ENCODE measurements around the gene PMVK.
"Not testable (repeated sequence)": the region's sequence is repeated elsewhere in the genome, so short reads cannot be mapped to it uniquely, and the experiment has no call there.

Gene PMVK

DNA sequence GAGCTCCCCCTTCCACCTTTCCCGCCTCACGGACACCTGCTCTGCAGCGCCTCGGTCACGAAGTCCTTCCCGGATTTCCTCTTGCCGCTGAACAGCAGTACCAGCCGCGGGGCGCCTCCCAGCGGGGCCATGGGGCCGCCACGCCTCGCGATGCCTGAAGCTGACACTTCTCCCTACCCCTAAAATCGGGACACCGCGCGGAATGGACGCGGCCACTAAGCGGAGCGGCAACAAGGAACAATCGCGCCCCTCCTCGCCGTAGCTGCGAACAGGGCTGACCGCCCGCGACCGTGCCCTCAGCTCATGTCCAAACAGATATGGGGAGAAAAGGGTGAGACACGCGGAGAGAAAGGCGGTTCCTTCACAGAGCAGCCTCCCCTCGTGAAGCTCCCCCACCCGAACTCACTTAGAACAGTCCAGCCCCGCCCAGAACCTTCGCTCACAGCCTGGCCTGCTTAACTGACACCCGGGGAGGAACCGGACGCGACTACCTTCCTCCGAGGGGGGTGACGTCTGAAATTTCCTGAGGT is at the start of gene PMVK:
PMVK (minus strand) TSS at position 165 of the 530 bp plus-strand sequence; CDS start at position 131, 34 bp downstream.
- Histone ChIP-seq H3K4me3 (ENCODE audit: low read length) (peak within 1 kb of the TSS; percentile 87), H3K36me3 (ENCODE audit: control insufficient read depth, insufficient read depth, low read length) (no peaks in the 10 kb centered on the region), H3K27me3 (ENCODE audit: control insufficient read depth, insufficient read depth, low read length) (no peaks in the 10 kb centered on the region), H3K4me1 (ENCODE audit: control insufficient read depth, insufficient read depth, low read length) (peaks cover 13% of the 10 kb centered on the region), H3K9ac (ENCODE audit: low read length) (peak within 1 kb of the TSS; percentile 97), H3K27ac (ENCODE audit: low read depth, low read length) (peak within 1 kb of the TSS; percentile 100)

DNA sequence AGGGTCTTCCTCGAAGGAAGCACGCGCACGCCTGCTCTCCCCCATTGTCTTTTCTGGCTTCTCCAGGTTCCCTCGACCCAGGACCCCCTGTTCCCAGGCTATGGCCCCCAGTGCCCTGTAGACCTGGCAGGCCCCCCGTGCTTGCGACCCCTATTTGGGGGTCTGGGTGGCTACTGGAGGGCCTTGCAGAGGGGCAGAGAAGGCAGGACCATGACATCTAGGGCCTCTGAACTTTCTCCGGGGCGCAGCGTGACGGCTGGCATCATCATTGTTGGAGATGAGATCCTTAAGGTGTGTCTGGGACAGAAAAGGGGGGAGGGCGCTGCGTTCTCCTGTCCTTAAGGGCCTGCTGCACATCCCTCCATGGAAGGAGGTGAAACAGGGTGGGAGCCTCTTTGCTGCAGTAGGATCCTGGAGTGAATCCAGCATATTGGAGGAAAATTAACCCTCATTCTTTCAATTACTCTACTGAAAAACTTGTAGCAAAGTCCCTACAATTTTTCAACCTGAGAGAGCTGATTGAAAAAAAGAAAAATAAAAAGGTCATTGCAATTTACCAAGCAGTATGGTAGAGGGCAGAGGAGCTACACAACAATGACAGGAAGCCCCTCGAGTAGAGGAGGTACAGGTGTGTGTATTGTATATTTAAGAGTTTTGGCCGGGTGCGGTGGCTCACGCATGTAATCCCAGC is 47.4 kb upstream of the PMVK start:
- Histone ChIP-seq H3K4me3 (ENCODE audit: low read length) (peak overlapping the region; percentile 78), H3K4me1 (ENCODE audit: control insufficient read depth, insufficient read depth, low read length) (peaks cover 6% of the 10 kb centered on the region), H3K27ac (ENCODE audit: low read depth, low read length) (peak overlapping the region; percentile 8), H3K27me3 (ENCODE audit: control insufficient read depth, insufficient read depth, low read length) (no peaks in the 10 kb centered on the region), H3K36me3 (ENCODE audit: control insufficient read depth, insufficient read depth, low read length) (peaks cover 4% of the 10 kb centered on the region), H3K9ac (ENCODE audit: low read length) (no peak overlapping the region)

GRCh38 chr1:154982897-154983648 is 46.6 kb upstream of the PMVK start, which contains the start of gene FLAD1:
TSS of gene FLAD1 (plus strand) at chr1:154983344. CDS start at chr1:154983695, 351 bp downstream.
- no peaks in the 10 kb centered on the region for H3K27me3 ChIP-seq (ENCODE audit: control insufficient read depth, insufficient read depth, low read length)
- H3K27ac ChIP-seq (ENCODE audit: low read depth, low read length), result peak within 1 kb of the TSS; percentile 8
- H3K9ac ChIP-seq (ENCODE audit: low read length), result peak within 1 kb of the TSS; percentile 20
- H3K36me3 ChIP-seq (ENCODE audit: control insufficient read depth, insufficient read depth, low read length), result peaks cover 3% of the 10 kb centered on the region
- H3K4me1 ChIP-seq (ENCODE audit: control insufficient read depth, insufficient read depth, low read length), result peaks cover 6% of the 10 kb centered on the region
- peak within 1 kb of the TSS; percentile 78 for H3K4me3 ChIP-seq (ENCODE audit: low read length)

GRCh38 chr1:154982341-154982740 is 45.8 kb upstream of the PMVK start:
- Histone ChIP-seq H3K9ac (ENCODE audit: low read length) (no peak overlapping the region), H3K4me3 (ENCODE audit: low read length) (peak overlapping the region; percentile 72), H3K27me3 (ENCODE audit: control insufficient read depth, insufficient read depth, low read length) (no peaks in the 10 kb centered on the region), H3K27ac (ENCODE audit: low read depth, low read length) (no peak overlapping the region), H3K36me3 (ENCODE audit: control insufficient read depth, insufficient read depth, low read length) (no peaks in the 10 kb centered on the region), H3K4me1 (ENCODE audit: control insufficient read depth, insufficient read depth, low read length) (peaks cover 6% of the 10 kb centered on the region)

DNA sequence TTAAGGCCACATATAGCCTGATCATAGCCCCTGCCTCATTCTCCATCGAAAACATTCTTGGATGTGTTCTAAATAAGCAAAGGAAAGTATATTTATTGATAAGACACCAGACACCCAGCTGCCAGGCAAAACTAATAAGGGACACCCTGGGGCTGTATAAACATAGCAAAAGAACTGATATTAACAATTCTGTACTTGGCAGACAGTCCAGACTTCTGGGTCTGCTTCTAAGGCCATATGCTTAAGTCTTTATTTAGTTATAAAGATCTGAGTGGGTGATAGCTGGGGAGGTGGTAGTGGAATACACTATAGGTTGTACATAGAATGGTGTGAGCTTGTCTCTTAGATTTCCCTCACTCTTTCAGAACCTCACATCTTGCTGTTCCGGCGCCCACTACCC is 41.8 kb upstream of the PMVK start:
- Histone ChIP-seq H3K27ac (ENCODE audit: low read depth, low read length) (no peak overlapping the region), H3K27me3 (ENCODE audit: control insufficient read depth, insufficient read depth, low read length) (no peaks in the 10 kb centered on the region), H3K9ac (ENCODE audit: low read length) (no peak overlapping the region), H3K4me3 (ENCODE audit: low read length) (no peak overlapping the region), H3K4me1 (ENCODE audit: control insufficient read depth, insufficient read depth, low read length) (peaks cover 6% of the 10 kb centered on the region), H3K36me3 (ENCODE audit: control insufficient read depth, insufficient read depth, low read length) (no peaks in the 10 kb centered on the region)

- H3K4me3 ChIP-seq (ENCODE audit: low read length); H3K27ac ChIP-seq (ENCODE audit: low read depth, low read length); H3K27me3 ChIP-seq (ENCODE audit: control insufficient read depth, insufficient read depth, low read length); H3K9ac ChIP-seq (ENCODE audit: low read length); H3K36me3 ChIP-seq (ENCODE audit: control insufficient read depth, insufficient read depth, low read length): not testable (repeated sequence)
- peaks cover 11% of the 10 kb centered on the region for H3K4me1 ChIP-seq (ENCODE audit: control insufficient read depth, insufficient read depth, low read length)
Measured at GRCh38 chr1:154977762-154978161, 41.2 kb upstream of the PMVK start.

DNA sequence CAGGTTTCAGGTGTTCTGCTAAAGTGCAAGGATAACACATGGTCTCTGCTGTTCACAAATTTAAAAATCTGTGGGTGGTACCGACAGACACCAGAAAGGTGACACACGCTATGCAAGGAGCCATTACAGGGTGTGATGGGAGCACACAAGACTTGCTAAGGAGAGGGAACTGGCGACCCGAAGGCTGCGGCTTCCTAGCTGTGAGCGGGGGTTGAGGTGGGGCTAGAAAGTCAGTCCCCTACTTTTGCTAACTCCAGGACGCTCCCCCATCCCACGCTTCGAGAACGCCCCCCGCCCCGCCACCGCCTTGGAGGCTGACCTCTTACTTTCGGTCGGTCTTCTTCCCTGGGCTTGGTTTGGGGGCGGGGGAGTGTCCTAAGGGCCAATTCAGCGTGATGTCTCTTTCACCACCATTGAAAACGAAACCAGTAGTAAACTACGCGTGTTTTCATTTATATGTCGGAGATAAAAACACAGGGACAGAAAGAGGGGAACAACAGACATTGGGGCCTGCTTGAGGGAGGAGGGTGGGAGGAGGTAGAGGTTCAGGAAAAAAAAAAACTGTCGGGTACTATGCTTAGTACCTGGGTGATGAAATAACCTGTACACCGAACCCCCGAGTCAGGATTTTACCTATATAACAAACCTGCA is 39.0 kb upstream of the PMVK start:
- Histone ChIP-seq H3K27me3 (ENCODE audit: control insufficient read depth, insufficient read depth, low read length) (no peaks in the 10 kb centered on the region), H3K4me1 (ENCODE audit: control insufficient read depth, insufficient read depth, low read length) (peaks cover 21% of the 10 kb centered on the region), H3K36me3 (ENCODE audit: control insufficient read depth, insufficient read depth, low read length) (no peaks in the 10 kb centered on the region), H3K27ac (ENCODE audit: low read depth, low read length) (peak overlapping the region; percentile 93), H3K4me3 (ENCODE audit: low read length) (peak overlapping the region; percentile 75), H3K9ac (ENCODE audit: low read length) (peak overlapping the region; percentile 77)

DNA sequence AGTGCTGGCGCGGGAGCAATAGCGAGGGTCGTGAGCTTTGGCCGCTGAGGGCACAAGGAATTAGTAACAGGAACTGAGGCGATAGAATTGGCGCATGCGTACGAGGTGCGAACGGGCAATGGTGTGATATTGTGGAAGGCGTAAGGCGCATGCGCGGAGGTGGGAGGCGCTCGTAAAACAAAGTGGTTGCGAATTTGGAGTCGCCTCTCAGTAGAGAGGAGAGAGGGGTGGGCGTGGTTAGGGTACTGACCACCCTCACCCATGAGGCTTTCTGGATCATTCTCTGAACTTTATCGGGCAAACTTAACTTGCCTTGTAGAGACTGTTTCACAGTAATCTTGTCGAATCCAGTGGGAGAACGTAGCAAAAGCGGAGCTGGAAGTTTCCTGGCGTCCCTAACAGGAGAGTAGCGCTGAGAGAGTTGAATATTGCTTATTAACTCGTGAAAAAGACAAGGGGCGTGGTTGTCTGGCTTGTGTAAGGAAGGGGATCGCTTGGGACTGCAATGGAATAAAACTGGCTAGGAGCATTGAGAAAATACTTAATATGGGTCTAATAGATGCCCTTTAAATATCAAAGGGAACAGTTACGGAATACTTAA is 38.4 kb upstream of the PMVK start:
- H3K36me3 ChIP-seq (ENCODE audit: control insufficient read depth, insufficient read depth, low read length), result no peaks in the 10 kb centered on the region
- H3K9ac ChIP-seq (ENCODE audit: low read length), result peak overlapping the region; percentile 77
- peaks cover 25% of the 10 kb centered on the region for H3K4me1 ChIP-seq (ENCODE audit: control insufficient read depth, insufficient read depth, low read length)

DNA sequence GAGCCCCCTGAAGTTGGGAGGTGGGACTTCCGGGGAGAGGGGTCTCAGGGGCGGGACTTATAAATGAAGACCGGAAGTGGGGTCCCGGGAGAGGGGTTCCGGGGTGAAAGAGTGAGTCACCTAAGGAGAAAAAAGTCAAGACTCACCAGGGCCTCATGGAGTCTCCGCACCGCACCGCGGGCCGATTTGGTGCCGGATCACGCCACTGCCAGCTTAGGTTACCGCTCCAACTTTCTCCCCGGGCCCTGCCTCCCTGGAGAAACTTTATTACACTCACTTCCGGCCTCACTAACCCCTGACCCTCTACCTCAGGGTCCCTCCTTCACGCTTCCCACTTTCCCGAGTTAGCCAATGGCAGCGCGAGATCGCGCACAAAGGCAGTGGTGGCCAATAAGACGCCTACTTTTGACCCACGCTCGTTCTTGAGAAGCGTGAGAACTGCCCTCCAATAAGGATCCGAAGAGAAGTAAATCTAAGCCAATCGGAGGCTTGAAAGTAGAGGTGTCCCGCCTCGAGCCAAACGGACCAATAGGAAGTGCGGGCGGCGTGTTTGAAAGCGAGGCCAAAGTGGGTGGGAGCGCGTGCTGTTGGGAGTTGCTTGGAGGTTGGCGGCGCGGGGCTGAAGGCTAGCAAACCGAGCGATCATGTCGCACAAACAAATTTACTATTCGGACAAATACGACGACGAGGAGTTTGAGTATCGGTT is 37.7 kb upstream of the PMVK start, which contains the start of gene CKS1B:
CKS1B (plus strand) TSS at position 580 of the 706 bp plus-strand sequence; CDS start at position 645, 65 bp downstream.
- Histone ChIP-seq H3K4me1 (ENCODE audit: control insufficient read depth, insufficient read depth, low read length) (peaks cover 28% of the 10 kb centered on the region), H3K4me3 (ENCODE audit: low read length) (peak within 1 kb of the TSS; percentile 88), H3K27me3 (ENCODE audit: control insufficient read depth, insufficient read depth, low read length) (no peaks in the 10 kb centered on the region), H3K9ac (ENCODE audit: low read length) (peak within 1 kb of the TSS; percentile 92), H3K27ac (ENCODE audit: low read depth, low read length) (peak within 1 kb of the TSS; percentile 98), H3K36me3 (ENCODE audit: control insufficient read depth, insufficient read depth, low read length) (peaks cover 2% of the 10 kb centered on the region)

More for the DNA sequence above, 38.4 kb upstream of the PMVK start:
- Histone ChIP-seq H3K27ac (ENCODE audit: low read depth, low read length) (peak overlapping the region; percentile 93), H3K27me3 (ENCODE audit: control insufficient read depth, insufficient read depth, low read length) (no peaks in the 10 kb centered on the region), H3K4me3 (ENCODE audit: low read length) (peak overlapping the region; percentile 75)

GRCh38 chr1:154973344-154974101 is 37.0 kb upstream of the PMVK start:
- Histone ChIP-seq H3K9ac (ENCODE audit: low read length) (peak overlapping the region; percentile 92), H3K27ac (ENCODE audit: low read depth, low read length) (peak overlapping the region; percentile 98), H3K4me3 (ENCODE audit: low read length) (peak overlapping the region; percentile 88), H3K36me3 (ENCODE audit: control insufficient read depth, insufficient read depth, low read length) (peaks cover 2% of the 10 kb centered on the region), H3K4me1 (ENCODE audit: control insufficient read depth, insufficient read depth, low read length) (peaks cover 28% of the 10 kb centered on the region), H3K27me3 (ENCODE audit: control insufficient read depth, insufficient read depth, low read length) (no peaks in the 10 kb centered on the region)
